WTC11 (cell line): ENCODE data around the gene KIRREL3.

Experiments used
- CBFB ChIP-seq: sonication (generic); formaldehyde crosslinking; IDR thresholded peaks from 2 replicates; pipeline ENCODE4 v1.8.1; 2022; ENCODE audit warnings: mild to moderate bottlenecking, low read depth, missing genetic modification reagents
- CTCF ChIP-seq: fragments of 200-600 bp; IDR thresholded peaks from 2 replicates; pipeline ENCODE4 v1.8.0; 2022; ENCODE audit warnings: antibody characterized with exemption
- TF ChIP-seq, protein P1 (sequence below): sonication (generic); formaldehyde crosslinking; IDR thresholded peaks from 2 replicates; pipeline ENCODE4 v1.8.1; 2023; ENCODE audit warnings: mild to moderate bottlenecking, moderate library complexity, missing genetic modification reagents

GRCh38 chr11:126456783-126457542 is 543.6 kb downstream of the KIRREL3 start:
- TF ChIP-seq CBFB (no peak), CTCF (no peak)
- TF ChIP-seq, protein P1, sequence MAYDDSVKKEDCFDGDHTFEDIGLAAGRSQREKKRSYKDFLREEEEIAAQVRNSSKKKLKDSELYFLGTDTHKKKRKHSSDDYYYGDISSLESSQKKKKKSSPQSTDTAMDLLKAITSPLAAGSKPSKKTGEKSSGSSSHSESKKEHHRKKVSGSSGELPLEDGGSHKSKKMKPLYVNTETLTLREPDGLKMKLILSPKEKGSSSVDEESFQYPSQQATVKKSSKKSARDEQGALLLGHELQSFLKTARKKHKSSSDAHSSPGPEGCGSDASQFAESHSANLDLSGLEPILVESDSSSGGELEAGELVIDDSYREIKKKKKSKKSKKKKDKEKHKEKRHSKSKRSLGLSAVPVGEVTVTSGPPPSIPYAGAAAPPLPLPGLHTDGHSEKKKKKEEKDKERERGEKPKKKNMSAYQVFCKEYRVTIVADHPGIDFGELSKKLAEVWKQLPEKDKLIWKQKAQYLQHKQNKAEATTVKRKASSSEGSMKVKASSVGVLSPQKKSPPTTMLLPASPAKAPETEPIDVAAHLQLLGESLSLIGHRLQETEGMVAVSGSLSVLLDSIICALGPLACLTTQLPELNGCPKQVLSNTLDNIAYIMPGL (CRISPR knock-in tag): no peak
